ENCODE results near the gene IGFL2.

The IGFL2 gene

DNA sequence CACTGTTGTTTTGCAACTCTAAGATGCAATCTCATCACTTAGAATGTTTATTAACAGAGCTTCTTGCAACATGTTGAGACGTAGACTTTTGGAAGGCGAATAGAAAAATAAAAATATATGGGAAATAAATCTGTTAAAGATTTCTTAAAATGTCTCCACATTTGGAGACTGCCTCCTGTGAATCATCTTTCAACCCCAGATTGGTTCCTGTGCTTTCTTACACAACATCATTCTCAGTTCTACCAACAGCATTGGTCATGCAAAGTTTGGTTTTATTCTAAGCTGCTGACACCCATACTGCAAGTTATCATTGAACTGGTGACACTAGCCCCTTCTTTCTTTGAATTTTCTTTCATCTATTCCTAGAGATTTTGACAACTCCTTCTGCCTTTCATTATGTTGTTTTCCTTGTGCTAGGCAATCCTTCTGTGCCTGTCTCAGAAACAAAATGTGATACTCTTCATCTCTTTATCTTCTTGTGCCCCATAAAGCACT is 21.9 kb upstream of the IGFL2 start:
- no peak for ATAC-seq (replicated peaks)
- no peak for DNase-seq
- Mint-ChIP-seq H3K9me3 (no peaks in the 10 kb centered on the region), H3K27ac (no peak overlapping the region), H3K27me3 (peaks cover 65 to 74% of the 10 kb centered on the region in 2 donors), H3K4me3 (no peak overlapping the region), H3K36me3 (ENCODE audit: insufficient read depth) (no peaks in the 10 kb centered on the region), H3K4me1 (ENCODE audit: low read depth in 2 of 2) (no peaks in the 10 kb centered on the region)

DNA sequence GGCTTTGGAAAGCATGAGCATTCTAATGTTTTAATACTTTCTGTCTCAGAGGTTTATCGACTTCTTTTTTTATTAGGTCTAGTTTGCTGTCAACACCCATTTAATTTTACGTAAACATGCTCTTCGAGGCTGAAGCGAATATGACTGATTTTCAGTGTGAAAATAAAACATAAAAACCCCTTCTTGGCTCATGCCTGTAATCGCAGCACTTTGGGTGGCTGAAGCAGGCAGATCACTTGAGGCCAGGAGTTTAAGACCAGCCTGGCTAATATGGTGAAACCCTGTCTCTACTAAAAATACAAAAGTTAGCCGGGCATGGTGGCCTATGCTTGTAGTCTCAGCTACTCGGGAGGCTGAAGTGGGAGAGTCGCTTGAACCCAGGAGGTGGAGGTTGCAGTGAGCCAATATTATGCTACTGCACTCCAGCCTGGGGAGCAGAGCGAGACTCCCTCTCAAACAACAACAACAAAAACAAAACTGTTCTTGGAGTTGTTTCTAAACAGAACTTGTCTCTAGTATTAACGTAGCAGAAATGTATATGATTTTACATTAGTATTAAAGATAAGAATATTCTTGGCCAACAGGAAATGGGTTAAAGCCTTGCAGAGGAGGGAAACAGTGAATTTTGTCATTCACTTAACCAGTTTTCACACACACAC is 16.4 kb upstream of the IGFL2 start:
- H3K36me3 Mint-ChIP-seq (ENCODE audit: insufficient read depth), result no peaks in the 10 kb centered on the region

DNA sequence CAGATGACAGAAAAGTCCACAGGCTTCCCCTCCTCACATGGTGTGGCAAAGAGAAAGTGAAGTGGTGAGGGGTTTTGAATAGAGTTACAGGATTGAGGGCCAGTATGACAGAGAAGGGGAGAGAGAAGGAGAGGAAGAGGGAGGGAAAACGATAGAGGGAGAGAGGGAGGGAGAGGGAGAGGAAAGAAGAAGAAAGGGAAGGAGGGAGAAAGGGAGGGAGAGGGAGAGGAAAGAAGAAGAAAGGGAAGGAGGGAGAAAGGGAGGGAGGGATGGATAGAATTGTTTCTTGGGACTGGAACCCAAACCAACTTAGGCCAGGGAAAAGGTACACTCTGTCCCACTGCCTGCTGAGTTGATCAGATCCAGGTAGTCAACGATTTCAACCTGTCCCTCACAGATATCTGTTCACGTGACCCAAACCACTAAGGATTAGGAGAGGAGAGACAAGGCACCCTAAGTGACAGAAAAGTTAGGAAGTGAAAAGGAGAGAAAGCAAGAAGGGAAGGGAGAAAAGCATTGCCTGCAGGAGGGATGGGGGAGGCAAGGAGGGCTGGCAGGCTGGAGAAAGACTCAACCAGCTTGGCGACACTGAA is 15.4 kb upstream of the IGFL2 start:
- DNase-seq, result no peak
- H3K9me3 Mint-ChIP-seq, result no peaks in the 10 kb centered on the region
- H3K4me3 Mint-ChIP-seq, result no peak overlapping the region
- H3K36me3 Mint-ChIP-seq (ENCODE audit: insufficient read depth), result no peaks in the 10 kb centered on the region
- H3K4me1 Mint-ChIP-seq (ENCODE audit: low read depth in 2 of 2), result no peaks in the 10 kb centered on the region
- H3K27ac Mint-ChIP-seq, result no peak overlapping the region
- no peak for ATAC-seq (replicated peaks)
- peaks cover 82 to 83% of the 10 kb centered on the region in 2 donors for H3K27me3 Mint-ChIP-seq

More for the DNA sequence above, 16.4 kb upstream of the IGFL2 start:
- DNase-seq (no peak), ATAC-seq (replicated peaks) (no peak)
- no peaks in the 10 kb centered on the region for H3K9me3 Mint-ChIP-seq
- no peak overlapping the region for H3K4me3 Mint-ChIP-seq
- peaks cover 82 to 83% of the 10 kb centered on the region in 2 donors for H3K27me3 Mint-ChIP-seq
- no peak overlapping the region for H3K27ac Mint-ChIP-seq
- H3K4me1 Mint-ChIP-seq (ENCODE audit: low read depth in 2 of 2), result no peaks in the 10 kb centered on the region

DNA sequence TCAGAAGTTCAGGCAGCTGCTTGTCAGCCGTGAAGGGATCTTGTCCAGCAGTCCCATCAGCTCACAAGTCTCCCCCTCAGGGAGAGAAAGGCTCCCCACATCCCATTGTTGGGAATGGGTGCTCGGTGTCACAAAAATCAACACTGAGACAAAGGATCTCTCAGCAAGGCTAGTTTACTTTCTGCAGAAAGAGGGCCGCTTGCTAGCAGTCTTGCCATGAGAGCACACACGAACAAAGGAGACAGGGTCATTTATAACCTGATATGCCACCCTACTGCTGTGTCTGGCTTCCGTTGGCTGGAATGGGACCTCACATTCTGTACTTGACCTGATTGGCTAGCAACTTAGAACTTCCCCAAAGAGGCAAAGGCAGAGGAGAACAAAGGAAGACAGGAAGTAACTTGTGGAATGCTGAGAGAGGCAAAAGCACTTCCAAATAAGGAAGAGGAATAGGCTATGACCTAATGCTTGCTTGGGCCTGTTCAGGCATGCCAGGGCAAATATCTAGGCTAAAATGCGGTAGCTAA is 14.9 kb upstream of the IGFL2 start:
- Mint-ChIP-seq H3K4me1 (ENCODE audit: low read depth in 2 of 2) (no peaks in the 10 kb centered on the region), H3K27me3 (peaks cover 82 to 83% of the 10 kb centered on the region in 2 donors), H3K27ac (no peak overlapping the region), H3K9me3 (no peaks in the 10 kb centered on the region), H3K36me3 (ENCODE audit: insufficient read depth) (peaks cover under 1% of the 10 kb centered on the region), H3K4me3 (no peak overlapping the region)
- ATAC-seq (replicated peaks) (no peak), DNase-seq (no peak)

DNA sequence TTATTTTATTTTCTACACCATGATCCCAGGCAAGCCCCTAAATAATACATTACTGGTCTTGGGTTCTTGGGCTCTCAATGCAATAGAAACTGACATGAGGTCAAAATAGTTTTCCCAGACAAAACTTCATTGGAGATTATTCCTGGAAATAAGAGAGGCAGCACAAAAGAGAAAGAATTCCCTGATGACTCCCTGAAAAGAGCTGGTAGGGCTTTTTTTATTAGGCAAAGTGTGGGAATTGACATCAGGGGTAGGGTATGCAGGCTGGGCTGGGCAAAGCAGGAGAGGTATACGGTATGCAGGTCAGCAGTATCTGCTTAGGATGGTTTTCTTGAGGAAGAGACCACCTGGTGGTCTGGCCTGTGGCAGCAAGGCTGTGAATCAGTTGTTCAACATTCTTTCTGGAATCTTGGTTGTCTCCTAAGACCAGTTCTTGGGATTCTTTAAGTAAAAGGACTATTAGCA is 14.2 kb upstream of the IGFL2 start:
- H3K27me3 Mint-ChIP-seq, result peaks cover 81 to 85% of the 10 kb centered on the region in 2 donors
- DNase-seq, result no peak
- no peak overlapping the region for H3K27ac Mint-ChIP-seq

DNA sequence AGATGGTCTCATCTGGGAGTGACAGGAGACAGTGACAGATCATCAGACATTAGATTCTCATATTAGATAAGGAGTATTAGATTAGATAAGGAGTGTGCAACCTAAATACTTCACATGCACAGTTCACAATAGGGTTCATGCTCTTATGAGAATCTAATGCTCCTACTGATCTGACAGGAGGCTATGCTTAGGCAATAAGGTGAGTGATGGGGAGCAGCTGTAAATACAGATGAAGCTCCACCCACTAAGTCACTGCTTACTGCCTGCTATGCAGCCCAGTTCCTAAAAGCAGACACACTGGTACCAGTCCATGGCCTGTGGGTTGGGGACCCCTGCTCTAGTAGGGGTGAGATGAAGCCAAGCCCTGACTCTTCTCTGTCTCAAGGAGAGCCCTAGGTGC is 13.5 kb upstream of the IGFL2 start:
- Mint-ChIP-seq H3K4me3 (no peak overlapping the region), H3K9me3 (no peaks in the 10 kb centered on the region), H3K4me1 (ENCODE audit: low read depth in 2 of 2) (no peaks in the 10 kb centered on the region), H3K36me3 (ENCODE audit: insufficient read depth) (peaks cover 3% of the 10 kb centered on the region), H3K27ac (no peak overlapping the region), H3K27me3 (peaks cover 74 to 83% of the 10 kb centered on the region in 2 donors)
- ATAC-seq (replicated peaks) (no peak), DNase-seq (no peak)

More for the DNA sequence above, 14.2 kb upstream of the IGFL2 start:
- H3K4me3 Mint-ChIP-seq, result no peak overlapping the region
- no peaks in the 10 kb centered on the region for H3K4me1 Mint-ChIP-seq (ENCODE audit: low read depth in 2 of 2)
- no peak for ATAC-seq (replicated peaks)
- H3K9me3 Mint-ChIP-seq, result no peaks in the 10 kb centered on the region
- peaks cover 3% of the 10 kb centered on the region for H3K36me3 Mint-ChIP-seq (ENCODE audit: insufficient read depth)

DNA sequence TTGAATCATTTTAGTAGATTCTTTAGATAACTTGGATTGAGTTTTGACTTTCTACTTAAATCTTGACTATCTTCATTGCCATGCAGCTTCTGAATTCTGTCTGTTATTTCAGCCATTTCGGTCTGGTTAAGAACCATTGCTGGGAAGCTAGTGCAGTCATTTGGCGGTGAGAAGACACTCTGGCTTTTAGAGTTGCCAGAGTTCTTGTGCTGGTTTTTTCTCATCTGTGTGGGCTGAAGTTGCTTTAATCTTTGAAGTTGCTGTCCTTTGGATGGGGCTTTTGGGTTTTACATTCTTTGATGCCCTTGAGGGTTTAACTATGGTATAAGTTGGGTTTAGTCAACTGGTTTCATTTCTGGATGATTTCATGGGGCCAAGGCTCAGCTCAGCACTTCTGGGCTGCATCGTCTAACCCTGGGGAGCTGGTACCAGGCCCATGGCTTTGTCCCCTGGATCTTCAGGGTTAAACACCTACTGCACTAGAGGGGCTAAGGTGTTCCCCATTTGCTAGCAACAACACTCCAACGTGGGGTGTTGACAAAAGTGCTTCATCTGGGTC is 10.0 kb upstream of the IGFL2 start:
- no peak overlapping the region for H3K4me3 Mint-ChIP-seq
- DNase-seq, result no peak
- H3K9me3 Mint-ChIP-seq, result no peaks in the 10 kb centered on the region
- H3K27ac Mint-ChIP-seq, result no peak overlapping the region
- peaks cover 60 to 74% of the 10 kb centered on the region in 2 donors for H3K27me3 Mint-ChIP-seq
- ATAC-seq (replicated peaks), result no peak
- H3K4me1 Mint-ChIP-seq (ENCODE audit: low read depth in 2 of 2), result no peaks in the 10 kb centered on the region
- peaks cover 3% of the 10 kb centered on the region for H3K36me3 Mint-ChIP-seq (ENCODE audit: insufficient read depth)

DNA sequence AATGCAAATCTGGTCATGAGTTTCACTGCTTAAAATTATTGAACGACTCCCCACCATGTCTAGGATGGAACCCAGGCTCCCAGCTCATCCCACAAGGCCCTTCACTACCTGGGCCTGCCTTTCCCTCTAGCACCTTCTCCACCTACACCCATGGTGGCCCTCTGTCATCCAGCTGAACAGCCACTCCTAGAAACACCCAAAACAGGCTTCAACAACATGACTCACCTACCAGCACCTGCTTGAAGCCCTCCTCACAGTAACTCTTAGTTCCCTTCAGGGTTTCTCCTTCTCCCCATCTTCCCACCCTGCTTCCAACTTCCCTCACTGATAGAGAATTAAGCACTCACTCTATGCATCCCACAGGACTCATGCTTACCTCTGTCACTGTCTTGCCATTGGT is 6.6 kb upstream of the IGFL2 start:
- Mint-ChIP-seq H3K4me3 (no peak overlapping the region), H3K36me3 (ENCODE audit: insufficient read depth) (peaks cover 6% of the 10 kb centered on the region), H3K27ac (no peak overlapping the region), H3K9me3 (no peaks in the 10 kb centered on the region), H3K27me3 (peaks cover 59 to 67% of the 10 kb centered on the region in 2 donors), H3K4me1 (ENCODE audit: low read depth in 2 of 2) (no peaks in the 10 kb centered on the region)
- no peak for DNase-seq
- ATAC-seq (replicated peaks), result no peak

DNA sequence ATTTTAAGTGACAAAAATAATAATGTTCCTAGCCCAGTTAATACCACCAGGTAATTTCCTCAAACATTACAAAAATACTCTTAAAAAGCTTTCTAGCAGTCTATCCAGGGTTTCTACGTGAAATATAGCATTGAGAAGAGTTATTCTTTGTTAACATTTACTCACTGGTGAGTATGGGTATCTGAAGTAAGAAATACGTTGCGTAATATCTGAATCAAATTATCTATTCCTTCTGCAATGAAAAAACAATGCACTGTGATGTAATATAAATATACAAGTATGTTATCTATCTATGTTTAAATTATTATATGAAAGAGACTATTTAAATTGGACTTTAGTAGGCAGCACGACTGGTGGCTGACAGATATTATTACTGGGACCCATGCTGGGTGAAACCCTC is 5.7 kb upstream of the IGFL2 start:
- no peaks in the 10 kb centered on the region for H3K9me3 Mint-ChIP-seq
- ATAC-seq (replicated peaks) (no peak), DNase-seq (no peak)
- peaks cover 6% of the 10 kb centered on the region for H3K36me3 Mint-ChIP-seq (ENCODE audit: insufficient read depth)
- H3K27me3 Mint-ChIP-seq, result peaks cover 56 to 67% of the 10 kb centered on the region in 2 donors
- no peak overlapping the region for H3K27ac Mint-ChIP-seq
- no peak overlapping the region for H3K4me3 Mint-ChIP-seq
- no peaks in the 10 kb centered on the region for H3K4me1 Mint-ChIP-seq (ENCODE audit: low read depth in 2 of 2)

DNA sequence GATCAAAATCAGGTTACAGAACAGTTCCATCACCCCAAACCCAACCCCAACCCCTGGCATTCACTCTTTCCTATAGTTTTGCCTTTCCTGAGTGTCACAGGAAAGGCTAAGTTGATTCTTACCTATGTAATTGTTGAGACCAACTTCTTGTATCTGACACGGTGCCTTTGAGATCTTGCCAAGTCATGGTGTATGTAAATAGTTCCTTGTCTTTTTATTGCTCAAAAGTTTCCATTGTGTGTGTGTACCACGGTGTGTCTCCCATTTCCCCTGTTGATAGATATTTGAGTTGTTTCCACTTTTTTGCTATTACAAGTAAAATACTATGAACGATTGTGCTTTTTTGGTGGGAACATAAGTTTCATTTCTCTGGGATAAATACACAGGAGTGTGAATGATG is 3.3 kb upstream of the IGFL2 start:
- H3K4me1 Mint-ChIP-seq (ENCODE audit: low read depth in 2 of 2), result no peaks in the 10 kb centered on the region

DNA sequence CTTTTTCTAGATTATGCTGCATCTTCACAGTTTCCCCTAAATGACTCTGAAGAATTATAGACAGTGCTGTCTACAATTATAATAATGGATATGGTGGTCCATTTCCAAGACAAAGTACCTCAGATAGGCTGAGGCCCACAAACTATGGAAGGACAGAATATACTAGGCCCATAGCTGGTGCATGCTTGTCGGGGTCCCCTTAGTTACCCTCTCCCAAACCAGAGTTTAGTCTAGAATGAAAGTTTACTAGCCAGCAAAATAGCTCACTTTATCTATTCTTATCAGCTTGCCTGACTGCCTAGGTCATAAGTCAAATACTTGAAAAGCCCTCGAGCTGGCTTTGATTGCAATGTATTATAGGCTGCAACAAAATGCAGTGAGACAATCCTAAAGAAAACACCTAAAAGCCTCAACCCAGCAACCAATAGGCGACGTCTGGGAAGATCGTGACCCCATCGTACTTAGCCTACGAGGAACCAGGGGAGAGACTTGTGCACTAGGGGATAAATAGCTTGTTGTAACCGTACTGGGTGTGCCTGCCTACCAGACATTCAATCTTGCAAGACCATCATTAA is 785 bp upstream of the IGFL2 start:
- Mint-ChIP-seq H3K27ac (no peak overlapping the region), H3K27me3 (peaks cover 65 to 72% of the 10 kb centered on the region in 2 donors), H3K4me3 (no peak overlapping the region), H3K9me3 (no peaks in the 10 kb centered on the region), H3K4me1 (ENCODE audit: low read depth in 2 of 2) (no peaks in the 10 kb centered on the region), H3K36me3 (ENCODE audit: insufficient read depth) (peaks cover 6% of the 10 kb centered on the region)
- ATAC-seq (replicated peaks), result no peak
- DNase-seq, result no peak

More for the DNA sequence above, 3.3 kb upstream of the IGFL2 start:
- ATAC-seq (replicated peaks) (no peak), DNase-seq (no peak)
- no peak overlapping the region for H3K4me3 Mint-ChIP-seq
- H3K9me3 Mint-ChIP-seq, result no peaks in the 10 kb centered on the region
- peaks cover 6% of the 10 kb centered on the region for H3K36me3 Mint-ChIP-seq (ENCODE audit: insufficient read depth)
- H3K27ac Mint-ChIP-seq, result no peak overlapping the region
- peaks cover 60 to 67% of the 10 kb centered on the region in 2 donors for H3K27me3 Mint-ChIP-seq

DNA sequence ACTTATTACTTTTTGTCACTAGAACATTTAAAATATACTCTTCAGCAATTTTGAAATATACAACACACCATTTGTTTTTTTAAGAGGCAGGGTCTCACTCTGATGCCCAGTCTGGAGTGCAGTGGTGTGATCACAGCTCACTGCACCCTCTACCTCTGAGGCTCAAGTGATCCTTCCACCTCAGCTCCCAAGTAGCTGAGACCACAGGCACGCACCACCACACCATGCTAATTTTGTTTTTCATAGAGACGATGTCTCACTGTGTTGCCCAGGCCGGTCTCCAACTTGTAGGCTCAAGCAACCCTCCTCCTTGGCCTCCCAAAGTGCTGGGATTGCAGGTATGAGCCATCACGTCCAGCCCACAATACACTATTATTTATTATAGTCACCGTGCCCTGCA is 2.6 kb downstream of the IGFL2 start:
- no peak for ATAC-seq (replicated peaks)
- H3K27ac Mint-ChIP-seq, result no peak overlapping the region
- peaks cover 78 to 81% of the 10 kb centered on the region in 2 donors for H3K27me3 Mint-ChIP-seq
- no peak overlapping the region for H3K4me3 Mint-ChIP-seq
- H3K4me1 Mint-ChIP-seq (ENCODE audit: low read depth in 2 of 2), result no peaks in the 10 kb centered on the region
- no peaks in the 10 kb centered on the region for H3K9me3 Mint-ChIP-seq
- H3K36me3 Mint-ChIP-seq (ENCODE audit: insufficient read depth), result peaks cover 3% of the 10 kb centered on the region
- DNase-seq, result no peak

DNA sequence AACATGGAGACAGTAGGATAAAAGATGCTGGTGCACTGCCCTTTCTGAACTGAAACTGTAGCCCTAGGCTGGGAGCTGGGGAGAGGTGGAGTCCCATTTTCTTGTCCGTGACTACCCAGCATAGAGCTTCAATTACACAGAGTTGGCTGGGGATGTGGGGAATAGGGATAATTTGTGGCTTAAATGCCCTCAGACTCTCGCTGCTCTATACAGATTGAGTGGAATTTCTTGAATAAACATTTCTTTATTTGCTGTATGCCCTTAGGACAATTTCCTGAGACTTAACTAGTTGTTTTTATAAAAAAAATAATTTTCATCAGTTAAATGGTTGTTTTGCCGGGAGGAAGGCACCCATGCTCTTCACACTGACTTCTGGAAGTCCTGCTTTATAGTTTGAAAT is 7.2 kb downstream of the IGFL2 start:
- Mint-ChIP-seq H3K9me3 (no peaks in the 10 kb centered on the region), H3K4me3 (no peak overlapping the region), H3K27ac (no peak overlapping the region), H3K27me3 (peaks cover 64 to 84% of the 10 kb centered on the region in 2 donors), H3K36me3 (ENCODE audit: insufficient read depth) (no peaks in the 10 kb centered on the region), H3K4me1 (ENCODE audit: low read depth in 2 of 2) (no peaks in the 10 kb centered on the region)
- DNase-seq (no peak), ATAC-seq (replicated peaks) (no peak)
